ENCODE data around the gene SPATA6L. TPM values are rescaled to one million over a fixed set of nuclear protein-coding genes. Genes with fewer than 3 reads are reported as not detected.

SPATA6L gene
- total and polyA plus RNA-seq, 9 donors, result 0.17 to 0.87 (median 0.49) TPM

GRCh38 chr9:4566806-4567205 is 99.5 kb downstream of the SPATA6L start:
- no peak for DNase-seq
- Histone ChIP-seq H3K4me3 (ENCODE audit: low read length) (no peak overlapping the region), H3K4me1 (ENCODE audit: control insufficient read depth, insufficient read depth, low read length) (no peaks in the 10 kb centered on the region), H3K9me3 (replicated peaks; ENCODE audit: control insufficient read depth, low read depth, low read length) (no peaks in the 10 kb centered on the region), H3K27ac (ENCODE audit: low read length) (no peak overlapping the region), H3K27me3 (ENCODE audit: control insufficient read depth, insufficient read depth, low read length) (peaks cover 2% of the 10 kb centered on the region), H3K36me3 (ENCODE audit: control insufficient read depth, insufficient read depth, low read length) (no peaks in the 10 kb centered on the region)
- no CpG with 5 or more reads among the region's 2 CpGs for whole genome bisulfite sequencing (ENCODE audit: insufficient coverage)

GRCh38 chr9:4563105-4563504 is 103.2 kb downstream of the SPATA6L start:
- peaks cover 2% of the 10 kb centered on the region for H3K27me3 ChIP-seq (ENCODE audit: control insufficient read depth, insufficient read depth, low read length)
- WGBS (ENCODE audit: insufficient coverage), result 29% methylated on average over 1 of the region's 2 CpGs
- no peak overlapping the region for H3K4me3 ChIP-seq (ENCODE audit: low read length)
- H3K27ac ChIP-seq (ENCODE audit: low read length), result no peak overlapping the region
- no peaks in the 10 kb centered on the region for H3K36me3 ChIP-seq (ENCODE audit: control insufficient read depth, insufficient read depth, low read length)
- no peaks in the 10 kb centered on the region for H3K4me1 ChIP-seq (ENCODE audit: control insufficient read depth, insufficient read depth, low read length)
- no peak for DNase-seq
- no peaks in the 10 kb centered on the region for H3K9me3 ChIP-seq (replicated peaks; ENCODE audit: control insufficient read depth, low read depth, low read length)

- DNase-seq, result no peak
- 47% methylated on average over 6 of the region's 8 CpGs for WGBS (ENCODE audit: insufficient coverage)
- no peaks in the 10 kb centered on the region for H3K9me3 ChIP-seq (replicated peaks; ENCODE audit: control insufficient read depth, low read depth, low read length)
- H3K36me3 ChIP-seq (ENCODE audit: control insufficient read depth, insufficient read depth, low read length), result no peaks in the 10 kb centered on the region
- no peak overlapping the region for H3K27ac ChIP-seq (ENCODE audit: low read length)
- no peak overlapping the region for H3K4me3 ChIP-seq (ENCODE audit: low read length)
- no peaks in the 10 kb centered on the region for H3K27me3 ChIP-seq (ENCODE audit: control insufficient read depth, insufficient read depth, low read length)
- no peaks in the 10 kb centered on the region for H3K4me1 ChIP-seq (ENCODE audit: control insufficient read depth, insufficient read depth, low read length)
Measured at GRCh38 chr9:4559261-4560182, 106.8 kb downstream of the SPATA6L start.

DNA sequence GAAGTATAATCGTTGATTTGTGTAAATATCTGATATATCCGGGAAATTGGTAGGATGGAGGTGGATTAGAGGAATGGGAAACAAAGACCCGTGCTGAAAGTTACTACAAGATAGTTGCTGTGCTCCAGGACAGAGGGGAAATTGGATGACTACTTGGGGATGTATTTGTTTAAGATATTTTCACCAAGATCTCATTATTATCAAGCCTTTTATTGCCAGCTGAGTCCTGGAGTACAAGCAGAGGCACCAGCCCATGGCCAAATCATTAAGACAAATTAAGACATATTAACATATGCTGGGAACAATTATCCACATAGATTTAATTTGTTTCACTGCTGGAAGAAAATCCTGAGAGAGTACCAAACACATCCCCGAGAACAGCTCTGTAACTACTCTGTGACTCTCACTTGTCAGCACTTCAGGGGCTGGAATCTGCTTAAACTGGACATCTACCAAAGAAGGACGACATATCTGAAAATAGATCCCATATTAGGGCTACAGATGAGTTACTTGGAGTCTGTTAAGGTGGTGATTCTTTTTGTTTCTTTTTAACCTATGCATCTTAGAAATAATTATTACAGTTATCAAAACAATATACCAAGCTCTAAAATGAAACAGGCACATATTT is 107.8 kb downstream of the SPATA6L start:
- 55% methylated on average over 2 of the region's 5 CpGs for WGBS (ENCODE audit: insufficient coverage)
- Histone ChIP-seq H3K9me3 (replicated peaks; ENCODE audit: control insufficient read depth, low read depth, low read length) (no peaks in the 10 kb centered on the region), H3K4me1 (ENCODE audit: control insufficient read depth, insufficient read depth, low read length) (no peaks in the 10 kb centered on the region), H3K27ac (ENCODE audit: low read length) (no peak overlapping the region), H3K36me3 (ENCODE audit: control insufficient read depth, insufficient read depth, low read length) (no peaks in the 10 kb centered on the region), H3K4me3 (ENCODE audit: low read length) (no peak overlapping the region), H3K27me3 (ENCODE audit: control insufficient read depth, insufficient read depth, low read length) (no peaks in the 10 kb centered on the region)
- peak; percentile 55 for DNase-seq

DNA sequence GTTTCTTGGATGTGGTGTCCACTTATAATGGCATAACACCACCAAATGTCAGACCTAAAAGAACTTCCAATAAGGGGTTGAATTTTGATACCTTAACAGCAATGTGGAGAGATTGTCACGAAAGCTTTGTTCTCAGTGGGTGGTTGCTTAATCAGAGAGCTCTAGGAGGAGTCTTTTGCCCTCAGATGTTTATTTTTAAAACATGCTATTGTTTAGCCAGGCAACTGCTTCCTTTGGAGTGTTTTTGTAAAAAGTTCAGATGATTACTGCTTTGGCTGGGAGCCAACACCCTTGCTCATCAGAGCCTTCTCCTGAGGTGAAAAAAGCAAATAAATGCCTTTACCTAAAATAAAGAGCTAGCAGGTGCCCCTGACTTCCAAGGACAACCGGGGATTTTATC is 111.0 kb downstream of the SPATA6L start:
- Histone ChIP-seq H3K36me3 (ENCODE audit: control insufficient read depth, insufficient read depth, low read length) (no peaks in the 10 kb centered on the region), H3K9me3 (replicated peaks; ENCODE audit: control insufficient read depth, low read depth, low read length) (no peaks in the 10 kb centered on the region), H3K4me1 (ENCODE audit: control insufficient read depth, insufficient read depth, low read length) (no peaks in the 10 kb centered on the region), H3K27me3 (ENCODE audit: control insufficient read depth, insufficient read depth, low read length) (no peaks in the 10 kb centered on the region), H3K4me3 (ENCODE audit: low read length) (no peak overlapping the region), H3K27ac (ENCODE audit: low read length) (peak overlapping the region; percentile 15)
- WGBS (ENCODE audit: insufficient coverage), result 33% methylated on average over 1 of the region's 2 CpGs
- peak; percentile 16 for DNase-seq

- H3K9me3 ChIP-seq (replicated peaks; ENCODE audit: control insufficient read depth, low read depth, low read length), result no peaks in the 10 kb centered on the region
- H3K27me3 ChIP-seq (ENCODE audit: control insufficient read depth, insufficient read depth, low read length), result no peaks in the 10 kb centered on the region
- H3K4me1 ChIP-seq (ENCODE audit: control insufficient read depth, insufficient read depth, low read length), result peaks cover 10% of the 10 kb centered on the region
- no peak overlapping the region for H3K4me3 ChIP-seq (ENCODE audit: low read length)
- no peak for DNase-seq
- H3K36me3 ChIP-seq (ENCODE audit: control insufficient read depth, insufficient read depth, low read length), result no peaks in the 10 kb centered on the region
- no peak overlapping the region for H3K27ac ChIP-seq (ENCODE audit: low read length)
- WGBS (ENCODE audit: insufficient coverage), result 100% methylated on average over 1 of the region's 1 CpG
Measured at GRCh38 chr9:4553951-4554381, 112.3 kb downstream of the SPATA6L start.

- no CpG with 5 or more reads among the region's 4 CpGs for WGBS (ENCODE audit: insufficient coverage)
- DNase-seq, result peak; percentile 78
- Histone ChIP-seq H3K36me3 (ENCODE audit: control insufficient read depth, insufficient read depth, low read length) (no peaks in the 10 kb centered on the region), H3K9me3 (replicated peaks; ENCODE audit: control insufficient read depth, low read depth, low read length) (no peaks in the 10 kb centered on the region), H3K27me3 (ENCODE audit: control insufficient read depth, insufficient read depth, low read length) (no peaks in the 10 kb centered on the region), H3K4me3 (ENCODE audit: low read length) (no peak overlapping the region), H3K27ac (ENCODE audit: low read length) (no peak overlapping the region), H3K4me1 (ENCODE audit: control insufficient read depth, insufficient read depth, low read length) (peaks cover 17% of the 10 kb centered on the region)
Measured at GRCh38 chr9:4550777-4551484, 115.3 kb downstream of the SPATA6L start.

DNA sequence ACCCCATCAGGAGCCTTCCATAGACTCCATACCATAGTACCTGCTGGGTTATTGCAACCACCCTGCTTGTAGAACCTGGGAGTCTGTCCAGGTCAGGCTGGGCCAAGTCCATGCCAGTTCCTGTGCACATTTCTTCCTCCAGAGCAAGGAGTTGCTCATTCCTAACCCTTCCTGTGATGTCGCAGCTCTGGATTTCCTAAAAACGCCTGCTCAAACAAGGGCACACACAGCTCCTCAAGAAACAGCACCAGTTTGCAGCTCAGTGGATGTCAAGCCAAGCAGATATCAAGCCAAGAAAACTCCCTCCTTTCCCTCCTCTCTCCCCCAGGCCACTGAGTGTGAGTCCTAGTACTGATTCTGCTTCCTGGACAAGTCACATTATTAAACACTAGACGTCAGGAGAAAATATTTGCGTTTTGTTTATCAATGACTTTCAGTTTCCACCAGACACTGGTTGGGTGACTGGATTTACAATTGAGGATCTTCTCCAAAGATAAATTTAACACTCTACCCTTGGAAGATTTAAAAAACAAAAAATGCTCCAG is 116.5 kb downstream of the SPATA6L start:
- Histone ChIP-seq H3K27ac (ENCODE audit: low read length) (no peak overlapping the region), H3K9me3 (replicated peaks; ENCODE audit: control insufficient read depth, low read depth, low read length) (no peaks in the 10 kb centered on the region), H3K27me3 (ENCODE audit: control insufficient read depth, insufficient read depth, low read length) (no peaks in the 10 kb centered on the region), H3K4me3 (ENCODE audit: low read length) (no peak overlapping the region), H3K4me1 (ENCODE audit: control insufficient read depth, insufficient read depth, low read length) (peaks cover 17% of the 10 kb centered on the region), H3K36me3 (ENCODE audit: control insufficient read depth, insufficient read depth, low read length) (no peaks in the 10 kb centered on the region)
- peak; percentile 22 for DNase-seq
- 88% methylated on average over 2 of the region's 4 CpGs for WGBS (ENCODE audit: insufficient coverage)

DNA sequence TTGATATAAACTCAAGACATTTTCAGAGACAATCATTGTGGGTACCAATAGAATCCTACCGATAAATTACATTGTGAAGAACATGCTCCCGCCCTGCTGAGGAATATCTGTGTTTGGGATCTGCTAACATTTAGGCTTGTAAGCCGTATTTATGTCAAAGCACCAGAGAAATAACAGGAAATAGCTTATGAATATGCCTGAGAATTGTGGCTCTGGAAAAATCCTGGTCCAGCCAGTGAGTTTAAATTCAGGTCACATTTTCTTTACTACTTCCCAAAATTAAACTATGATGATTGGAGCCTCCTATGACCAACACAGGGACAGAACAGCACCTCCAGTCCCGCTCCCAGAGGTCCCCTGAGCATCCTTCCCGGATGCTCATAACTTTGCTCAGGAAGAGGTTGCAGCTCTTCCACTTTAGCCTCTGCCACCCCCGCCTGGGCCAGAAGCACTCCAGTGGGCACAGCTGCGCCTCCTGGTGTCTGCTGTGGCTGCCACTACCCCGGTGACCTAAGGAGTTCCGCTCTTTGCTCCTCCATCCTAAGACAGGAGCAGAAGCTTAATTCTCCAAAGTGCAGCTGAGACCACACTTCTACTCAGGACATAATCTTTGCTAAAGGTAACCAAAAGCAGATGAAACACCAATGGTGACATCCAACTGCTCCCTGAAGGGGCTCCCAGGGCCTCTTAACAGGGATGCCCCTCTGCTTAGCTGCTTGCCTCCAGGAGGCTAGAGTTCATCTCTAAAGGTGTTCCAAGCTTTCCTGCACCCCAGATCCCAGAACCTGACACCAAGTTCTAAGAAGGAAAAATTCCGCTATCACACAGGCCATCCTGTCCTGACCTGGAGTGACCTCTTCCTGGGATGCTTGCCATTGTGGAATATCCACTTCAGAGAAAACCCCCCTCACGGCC is 117.2 kb downstream of the SPATA6L start:
- Histone ChIP-seq H3K9me3 (replicated peaks; ENCODE audit: control insufficient read depth, low read depth, low read length) (no peaks in the 10 kb centered on the region), H3K27ac (ENCODE audit: low read length) (peak overlapping the region; percentile 38), H3K36me3 (ENCODE audit: control insufficient read depth, insufficient read depth, low read length) (no peaks in the 10 kb centered on the region), H3K4me1 (ENCODE audit: control insufficient read depth, insufficient read depth, low read length) (peaks cover 17% of the 10 kb centered on the region), H3K27me3 (ENCODE audit: control insufficient read depth, insufficient read depth, low read length) (no peaks in the 10 kb centered on the region), H3K4me3 (ENCODE audit: low read length) (no peak overlapping the region)
- 38% methylated on average over 8 of the region's 11 CpGs for WGBS (ENCODE audit: insufficient coverage)
- DNase-seq, result peak; percentile 81

Data from muscle of leg (tissue), 11 donors.